ENCODE results near the gene APOF. TPM values are rescaled to one million over a fixed set of nuclear protein-coding genes. Genes with fewer than 3 reads are reported as not detected.

Gene APOF
- total and polyA plus RNA-seq, 2 of the 13 experiments (the other 11 are each of a cell fraction or from before 2014, with no cell fraction given), result 3.3 to 23.9 TPM

- TF ChIP-seq, protein P1, sequence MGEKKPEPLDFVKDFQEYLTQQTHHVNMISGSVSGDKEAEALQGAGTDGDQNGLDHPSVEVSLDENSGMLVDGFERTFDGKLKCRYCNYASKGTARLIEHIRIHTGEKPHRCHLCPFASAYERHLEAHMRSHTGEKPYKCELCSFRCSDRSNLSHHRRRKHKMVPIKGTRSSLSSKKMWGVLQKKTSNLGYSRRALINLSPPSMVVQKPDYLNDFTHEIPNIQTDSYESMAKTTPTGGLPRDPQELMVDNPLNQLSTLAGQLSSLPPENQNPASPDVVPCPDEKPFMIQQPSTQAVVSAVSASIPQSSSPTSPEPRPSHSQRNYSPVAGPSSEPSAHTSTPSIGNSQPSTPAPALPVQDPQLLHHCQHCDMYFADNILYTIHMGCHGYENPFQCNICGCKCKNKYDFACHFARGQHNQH (CRISPR knock-in tag; IDR thresholded peaks at IDR 0.05), result 0 out of 2 replicates have a peak, but pooled peaks have one; percentile 20
- TF ChIP-seq ZFP82 (CRISPR knock-in tag; IDR thresholded peaks at IDR 0.05; ENCODE audit: borderline replicate concordance) (no peak), ASH2L (IDR thresholded peaks at IDR 0.05; ENCODE audit: insufficient read length, low read depth, low read length) (no peak), HOXA5 (CRISPR knock-in tag; IDR thresholded peaks at IDR 0.05) (no peak), FOXA3 (CRISPR knock-in tag; IDR thresholded peaks at IDR 0.05) (peak; percentile 34), ZNF3 (CRISPR knock-in tag; IDR thresholded peaks at IDR 0.05) (no peak), SOX6 (IDR thresholded peaks at IDR 0.05) (no peak), SOX6 (CRISPR knock-in tag; IDR thresholded peaks at IDR 0.05) (peak; percentile 32; the same call in 1 of the 2 replicates), ZNF557 (CRISPR knock-in tag; IDR thresholded peaks at IDR 0.05) (no peak), HES4 (CRISPR knock-in tag; IDR thresholded peaks at IDR 0.05; ENCODE audit: borderline replicate concordance) (no peak), SOX13 (IDR thresholded peaks at IDR 0.05) (no peak), SOX13 (CRISPR knock-in tag; conservative IDR thresholded peaks at IDR 0.05 in 1 of 2, IDR thresholded peaks at IDR 0.05 in 1 of 2) (peak in 1 of 2 experiments; percentile 16; a peak in 1 of 4 replicates), ZNF234 (CRISPR knock-in tag; conservative IDR thresholded peaks at IDR 0.05) (no peak), ADNP (CRISPR knock-in tag; IDR thresholded peaks at IDR 0.05) (no peak), MED1 (CRISPR knock-in tag; IDR thresholded peaks at IDR 0.05) (peak; percentile 14; the same call in 1 of the 2 replicates), TCF7L2 (IDR thresholded peaks at IDR 0.05; ENCODE audit: low read depth, low read length) (no peak), GTF2F1 (IDR thresholded peaks at IDR 0.05; ENCODE audit: low read length) (no peak), USF2 (IDR thresholded peaks at IDR 0.05; ENCODE audit: low read depth, low read length) (no peak), USF2 (CRISPR knock-in tag; IDR thresholded peaks at IDR 0.05; ENCODE audit: borderline replicate concordance) (no peak), MXD1 (CRISPR knock-in tag; IDR thresholded peaks at IDR 0.05) (no peak)
- TF ChIP-seq, protein P2, sequence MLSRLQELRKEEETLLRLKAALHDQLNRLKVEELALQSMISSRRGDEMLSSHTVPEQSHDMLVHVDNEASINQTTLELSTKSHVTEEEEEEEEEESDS (CRISPR knock-in tag; IDR thresholded peaks at IDR 0.05; ENCODE audit: borderline replicate concordance), result no peak
- TF ChIP-seq, protein P3, sequence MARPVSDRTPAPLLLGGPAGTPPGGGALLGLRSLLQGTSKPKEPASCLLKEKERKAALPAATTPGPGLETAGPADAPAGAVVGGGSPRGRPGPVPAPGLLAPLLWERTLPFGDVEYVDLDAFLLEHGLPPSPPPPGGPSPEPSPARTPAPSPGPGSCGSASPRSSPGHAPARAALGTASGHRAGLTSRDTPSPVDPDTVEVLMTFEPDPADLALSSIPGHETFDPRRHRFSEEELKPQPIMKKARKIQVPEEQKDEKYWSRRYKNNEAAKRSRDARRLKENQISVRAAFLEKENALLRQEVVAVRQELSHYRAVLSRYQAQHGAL (CRISPR knock-in tag; IDR thresholded peaks at IDR 0.05; ENCODE audit: not compliant biosample characterization), result no peak
- TF ChIP-seq, protein P4, sequence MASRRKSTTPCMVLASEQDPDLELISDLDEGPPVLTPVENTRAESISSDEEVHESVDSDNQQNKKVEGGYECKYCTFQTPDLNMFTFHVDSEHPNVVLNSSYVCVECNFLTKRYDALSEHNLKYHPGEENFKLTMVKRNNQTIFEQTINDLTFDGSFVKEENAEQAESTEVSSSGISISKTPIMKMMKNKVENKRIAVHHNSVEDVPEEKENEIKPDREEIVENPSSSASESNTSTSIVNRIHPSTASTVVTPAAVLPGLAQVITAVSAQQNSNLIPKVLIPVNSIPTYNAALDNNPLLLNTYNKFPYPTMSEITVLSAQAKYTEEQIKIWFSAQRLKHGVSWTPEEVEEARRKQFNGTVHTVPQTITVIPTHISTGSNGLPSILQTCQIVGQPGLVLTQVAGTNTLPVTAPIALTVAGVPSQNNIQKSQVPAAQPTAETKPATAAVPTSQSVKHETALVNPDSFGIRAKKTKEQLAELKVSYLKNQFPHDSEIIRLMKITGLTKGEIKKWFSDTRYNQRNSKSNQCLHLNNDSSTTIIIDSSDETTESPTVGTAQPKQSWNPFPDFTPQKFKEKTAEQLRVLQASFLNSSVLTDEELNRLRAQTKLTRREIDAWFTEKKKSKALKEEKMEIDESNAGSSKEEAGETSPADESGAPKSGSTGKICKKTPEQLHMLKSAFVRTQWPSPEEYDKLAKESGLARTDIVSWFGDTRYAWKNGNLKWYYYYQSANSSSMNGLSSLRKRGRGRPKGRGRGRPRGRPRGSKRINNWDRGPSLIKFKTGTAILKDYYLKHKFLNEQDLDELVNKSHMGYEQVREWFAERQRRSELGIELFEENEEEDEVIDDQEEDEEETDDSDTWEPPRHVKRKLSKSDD (CRISPR knock-in tag; IDR thresholded peaks at IDR 0.05; ENCODE audit: low read depth), result no peak
Measured at GRCh38 chr12:56374726-56375597, 12.3 kb upstream of the APOF start (continued).
